Calu3 (cell line): ENCODE results near the gene BMP6. TPM values are rescaled to one million over a fixed set of nuclear protein-coding genes. Genes with fewer than 3 reads are reported as not detected.

Experiments
- BruUV-seq: library from RNA; stranded (reverse); fragments of 400-500 nt; replicated peaks from 2 replicates; lab custom pipeline; 2021; lab: Mats Ljungman, UMichigan
- CTCF ChIA-PET: fragments of 300-600 bp; sonication (Branson Sonifier 250); formaldehyde crosslinking; loops from one replicate; lab custom pipeline; 2022; ENCODE audit warnings: antibody characterized with exemption; lab: Charles Lee
- DNase-seq: peaks from one replicate; pipeline ENCODE4 v3.0.0; 2022
- H3K27ac Mint-ChIP-seq: one replicate; pipeline ENCODE4 v1.8.0; 2022; ENCODE audit warnings: mixed read lengths; ENCODE audit not compliant: unreplicated experiment
- H3K27me3 Mint-ChIP-seq: one replicate; pipeline ENCODE4 v1.8.0; 2022; ENCODE audit warnings: mixed read lengths; ENCODE audit not compliant: unreplicated experiment
- H3K36me3 Mint-ChIP-seq: one replicate; pipeline ENCODE4 v1.8.0; 2022; ENCODE audit warnings: mild to moderate bottlenecking, moderate library complexity, mixed read lengths; ENCODE audit not compliant: insufficient read depth, unreplicated experiment
- H3K4me1 Mint-ChIP-seq: one replicate; pipeline ENCODE4 v1.8.0; 2022; ENCODE audit warnings: mild to moderate bottlenecking, low read depth, mixed read lengths; ENCODE audit not compliant: unreplicated experiment
- H3K4me3 Mint-ChIP-seq: one replicate; pipeline ENCODE4 v1.8.0; 2022; ENCODE audit warnings: mild to moderate bottlenecking, low read depth, moderate library complexity, mixed read lengths; ENCODE audit not compliant: unreplicated experiment
- H3K9me3 Mint-ChIP-seq: one replicate; pipeline ENCODE4 v1.8.0; 2022; ENCODE audit warnings: low read depth, mixed read lengths; ENCODE audit not compliant: unreplicated experiment
- intact Hi-C: fragments of 100-400 bp; cut with micrococcal nuclease; formaldehyde crosslinking; loops from one replicate; pipeline ENCODE4 v1.10.0; 2022; ENCODE audit not compliant: unreplicated experiment
- total RNA-seq: library from RNA; stranded (reverse); gene quantifications from 2 replicates; pipeline ENCODE4 v1.2.3, GENCODE V29; 2022
- TF ChIP-seq, protein P1 (sequence below): fragments of 200-600 bp; IDR thresholded peaks from one replicate; pipeline ENCODE4 v1.8.0; 2022; ENCODE audit warnings: antibody characterized with exemption; ENCODE audit not compliant: unreplicated experiment

Gene BMP6
- total RNA-seq, 1 experiment from 2014 or later: 0.17 TPM

DNA sequence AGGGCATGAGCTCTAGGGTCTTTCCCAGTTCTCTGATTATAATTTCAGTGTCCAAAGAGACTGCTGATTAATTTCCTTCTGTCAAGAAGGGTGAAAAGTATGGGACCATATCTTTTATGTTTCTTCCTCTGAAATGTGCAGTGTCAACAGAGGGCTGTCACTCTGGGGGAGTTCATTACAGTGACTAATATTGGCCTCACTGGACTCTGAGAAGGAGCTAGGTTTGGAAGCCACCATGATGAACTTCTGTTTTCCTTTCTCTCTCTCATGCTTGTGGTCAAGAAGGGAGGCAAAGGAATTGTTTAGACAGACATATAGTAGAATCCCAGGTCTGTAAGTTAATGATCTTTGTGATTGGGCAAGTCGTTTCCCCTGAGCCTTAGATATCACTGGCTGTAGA, 41.8 kb upstream of the BMP6 start:
- peaks cover 16% of the 10 kb centered on the region for H3K27me3 Mint-ChIP-seq
- BruUV-seq: no TSS peak
- no peak overlapping the region for H3K4me3 Mint-ChIP-seq
- H3K4me1 Mint-ChIP-seq: no peaks in the 10 kb centered on the region
- TF ChIP-seq, protein P1, sequence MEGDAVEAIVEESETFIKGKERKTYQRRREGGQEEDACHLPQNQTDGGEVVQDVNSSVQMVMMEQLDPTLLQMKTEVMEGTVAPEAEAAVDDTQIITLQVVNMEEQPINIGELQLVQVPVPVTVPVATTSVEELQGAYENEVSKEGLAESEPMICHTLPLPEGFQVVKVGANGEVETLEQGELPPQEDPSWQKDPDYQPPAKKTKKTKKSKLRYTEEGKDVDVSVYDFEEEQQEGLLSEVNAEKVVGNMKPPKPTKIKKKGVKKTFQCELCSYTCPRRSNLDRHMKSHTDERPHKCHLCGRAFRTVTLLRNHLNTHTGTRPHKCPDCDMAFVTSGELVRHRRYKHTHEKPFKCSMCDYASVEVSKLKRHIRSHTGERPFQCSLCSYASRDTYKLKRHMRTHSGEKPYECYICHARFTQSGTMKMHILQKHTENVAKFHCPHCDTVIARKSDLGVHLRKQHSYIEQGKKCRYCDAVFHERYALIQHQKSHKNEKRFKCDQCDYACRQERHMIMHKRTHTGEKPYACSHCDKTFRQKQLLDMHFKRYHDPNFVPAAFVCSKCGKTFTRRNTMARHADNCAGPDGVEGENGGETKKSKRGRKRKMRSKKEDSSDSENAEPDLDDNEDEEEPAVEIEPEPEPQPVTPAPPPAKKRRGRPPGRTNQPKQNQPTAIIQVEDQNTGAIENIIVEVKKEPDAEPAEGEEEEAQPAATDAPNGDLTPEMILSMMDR: no peak
- H3K9me3 Mint-ChIP-seq: no peaks in the 10 kb centered on the region
- DNase-seq: no peak
- no peaks in the 10 kb centered on the region for H3K36me3 Mint-ChIP-seq
- intact Hi-C loops: no loop called here
- CTCF ChIA-PET: no interaction called here
- no peak overlapping the region for H3K27ac Mint-ChIP-seq

- CTCF ChIA-PET: no interaction called here
These were observed 41.1 kb upstream of the BMP6 start for GRCh38 chr6:7684843-7685242.

GRCh38 chr6:7685276-7685675, 40.6 kb upstream of the BMP6 start:
- no peaks in the 10 kb centered on the region for H3K36me3 Mint-ChIP-seq
- DNase-seq: no peak
- H3K27me3 Mint-ChIP-seq: peaks cover 16% of the 10 kb centered on the region
- BruUV-seq: no TSS peak
- TF ChIP-seq, protein P1: no peak
- no peak overlapping the region for H3K4me3 Mint-ChIP-seq
- no peaks in the 10 kb centered on the region for H3K4me1 Mint-ChIP-seq
- H3K9me3 Mint-ChIP-seq: no peaks in the 10 kb centered on the region
- intact Hi-C loops: no loop called here
- no peak overlapping the region for H3K27ac Mint-ChIP-seq
- CTCF ChIA-PET: no interaction called here

More at GRCh38 chr6:7684843-7685242, 41.1 kb upstream of the BMP6 start:
- Mint-ChIP-seq H3K27ac (no peak overlapping the region), H3K4me3 (no peak overlapping the region), H3K9me3 (no peaks in the 10 kb centered on the region), H3K27me3 (peaks cover 16% of the 10 kb centered on the region), H3K36me3 (no peaks in the 10 kb centered on the region), H3K4me1 (no peaks in the 10 kb centered on the region)
- no TSS peak for BruUV-seq
- intact Hi-C loops: no loop called here
- DNase-seq: no peak
- TF ChIP-seq, protein P1: no peak

- Mint-ChIP-seq H3K4me1 (peaks cover 3% of the 10 kb centered on the region), H3K27ac (no peak overlapping the region), H3K27me3 (peaks cover 7% of the 10 kb centered on the region), H3K36me3 (no peaks in the 10 kb centered on the region), H3K9me3 (no peaks in the 10 kb centered on the region), H3K4me3 (no peak overlapping the region)
- BruUV-seq: no TSS peak
- TF ChIP-seq, protein P1: no peak
- DNase-seq: no peak
- CTCF ChIA-PET: no interaction called here
- intact Hi-C loops: no loop called here
These were observed 38.5 kb upstream of the BMP6 start for GRCh38 chr6:7687145-7688111.
